Tibial nerve (tissue), 4 donors: ENCODE data around the gene RPTOR. TPM values are rescaled to one million over a fixed set of nuclear protein-coding genes. Genes with fewer than 3 reads are reported as not detected.

Source experiments
- DNase-seq, 2 donors: peaks; one replicate each; pipeline ENCODE4 v3.0.0-alpha.2; 2019; ENCODE audit warnings: low spot score in 2 of 2
- H3K27ac ChIP-seq, 4 donors: fragments of 200-600 bp; sonication (generic) in 3 of 4; one replicate each; pipeline ENCODE4 v1.5.1; 2017 to 2019; ENCODE audit warnings: mild to moderate bottlenecking in 1 of 4
- H3K27me3 ChIP-seq, 2 donors: fragments of 200-600 bp; sonication (generic) in 1 of 2; one replicate each; pipeline versions ENCODE4 v1.5.1 to v1.6.0; 2017 to 2019
- H3K36me3 ChIP-seq, 3 donors: fragments of 200-600 bp; sonication (generic); one replicate each; pipeline ENCODE4 v1.5.1; 2018 to 2019
- H3K4me1 ChIP-seq, 4 donors: fragments of 200-600 bp; sonication (generic) in 3 of 4; one replicate each; pipeline ENCODE4 v1.5.1; 2017 to 2019
- H3K4me3 ChIP-seq, 4 donors: fragments of 200-600 bp; sonication (generic) in 3 of 4; one replicate each; pipeline ENCODE4 v1.5.1; 2017 to 2019; ENCODE audit warnings: mild to moderate bottlenecking in 1 of 4, moderate library complexity in 1 of 4
- H3K9me3 ChIP-seq, 4 donors: fragments of 200-600 bp; sonication (generic) in 3 of 4; one replicate each; pipeline ENCODE4 v1.5.1; 2017 to 2019
- CTCF ChIP-seq, 5 experiments: fragments of 200-600 bp in 3 of 5; fragments of 450-650 bp in 2 of 5; sonication (generic) in 3 of 5; IDR thresholded peaks; one replicate each; pipeline ENCODE4 v1.5.1; 2016 to 2019; ENCODE audit warnings: antibody characterized with exemption in 5 of 5, mild to moderate bottlenecking in 3 of 5, moderate library complexity in 2 of 5
- EP300 ChIP-seq, 2 donors: sonication (generic); formaldehyde crosslinking; IDR thresholded peaks; one replicate each; pipeline ENCODE4 v1.6.1; 2017; ENCODE audit warnings: antibody characterized with exemption in 2 of 2, mild to moderate bottlenecking in 1 of 2
- POLR2A ChIP-seq, 2 donors: fragments of 450-650 bp; IDR thresholded peaks; one replicate each; pipeline ENCODE4 v1.6.1; 2017; ENCODE audit warnings: antibody characterized with exemption in 2 of 2, mild to moderate bottlenecking in 2 of 2, moderate library complexity in 2 of 2
- WGBS, 2 donors: methylation state at CpG; one replicate each; pipeline ENCODE4 v1.1.5; 2018; 5-methylcytosine and 5-hydroxymethylcytosine counted together
- total RNA-seq, 4 donors: library from RNA; depleted of rRNA; stranded (reverse); fragments of >200 nt; gene quantifications; one replicate each; pipeline ENCODE4 v1.1.0, GENCODE V29; 2016

The RPTOR gene
- total RNA-seq, 4 donors from 2014 or later: 34.7 to 56.4 (median 40.1) TPM

DNA sequence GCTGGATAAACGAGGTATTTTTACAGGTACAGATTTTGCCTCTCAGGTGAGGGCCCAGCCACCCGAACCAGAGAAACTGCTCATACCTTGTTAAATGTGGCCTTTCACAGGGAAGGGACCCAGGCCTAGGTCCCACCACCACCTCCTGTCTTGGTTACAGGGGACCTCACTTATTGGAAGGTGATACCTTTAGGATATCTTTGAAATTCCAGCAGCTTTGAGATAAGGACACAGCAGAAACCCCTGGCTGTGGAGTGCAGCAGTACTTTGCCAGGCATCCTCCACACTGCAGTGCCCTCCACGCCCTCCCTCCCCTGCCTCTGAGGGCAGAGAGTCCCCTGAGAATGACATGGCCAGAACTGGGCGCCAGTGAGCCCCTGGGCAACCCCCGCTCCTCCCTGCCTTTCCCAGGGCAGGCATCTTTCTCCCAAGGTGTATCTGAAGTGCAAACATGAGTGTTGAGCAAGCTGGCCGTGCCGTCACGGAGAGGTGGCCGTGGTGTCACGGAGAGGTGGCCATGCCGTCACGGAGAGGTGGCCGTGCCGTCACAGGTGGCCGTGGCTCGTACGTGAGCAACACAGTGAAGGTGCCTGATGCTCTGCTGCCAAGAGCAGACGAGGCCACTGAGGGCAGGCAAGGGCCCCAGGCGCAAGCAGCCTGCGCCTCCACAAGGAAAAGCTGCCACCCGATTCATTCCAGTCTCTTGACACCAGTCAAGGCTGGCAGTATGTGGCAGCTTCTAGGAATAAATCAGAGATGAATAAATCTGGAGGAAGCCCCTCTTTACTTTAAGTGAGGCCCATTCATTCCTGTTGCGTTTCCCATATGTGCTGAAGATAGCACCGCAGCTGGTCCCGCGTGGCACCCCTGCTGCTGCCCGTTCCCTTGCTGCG is 312.5 kb downstream of the RPTOR start:
- no peak for TF ChIP-seq CTCF (IDR thresholded peaks at IDR 0.05)
- Histone ChIP-seq H3K36me3 (peaks cover 0 to 44% (median 0%) of the 10 kb centered on the region in 3 donors), H3K27ac (no peak overlapping the region), H3K9me3 (no peaks in the 10 kb centered on the region), H3K4me3 (no peak overlapping the region), H3K4me1 (peaks cover 0 to 27% (median 17%) of the 10 kb centered on the region in 4 donors), H3K27me3 (no peaks in the 10 kb centered on the region)
- 93 to 96% methylated on average over 23 to 27 of the region's 27 CpGs for WGBS, 2 donors
- no peak for DNase-seq

DNA sequence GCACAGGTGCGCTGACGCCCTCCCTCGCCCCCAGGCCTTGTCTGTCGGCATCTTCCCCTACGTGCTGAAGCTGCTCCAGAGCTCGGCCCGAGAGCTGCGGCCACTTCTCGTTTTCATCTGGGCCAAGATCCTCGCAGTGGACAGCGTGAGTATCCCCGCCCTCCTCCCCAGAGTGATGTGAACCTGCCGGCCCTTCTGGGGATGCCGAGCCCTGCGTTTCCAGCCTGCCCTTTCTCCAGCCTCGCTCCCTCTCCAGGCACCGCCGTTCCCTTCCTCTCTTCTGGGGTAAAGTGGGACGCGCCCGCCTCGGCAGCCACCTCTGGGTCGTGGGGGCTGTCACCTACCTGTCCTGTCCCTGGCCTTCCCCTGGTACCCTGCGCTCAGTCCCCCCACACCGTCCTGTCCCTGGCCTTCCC is 313.1 kb downstream of the RPTOR start:
- Histone ChIP-seq H3K27me3 (no peaks in the 10 kb centered on the region), H3K4me3 (no peak overlapping the region), H3K4me1 (peaks cover 0 to 27% (median 17%) of the 10 kb centered on the region in 4 donors), H3K9me3 (no peaks in the 10 kb centered on the region), H3K27ac (no peak overlapping the region), H3K36me3 (peaks cover 0 to 42% (median 0%) of the 10 kb centered on the region in 3 donors)
- TF ChIP-seq POLR2A (IDR thresholded peaks at IDR 0.05) (no peak), EP300 (IDR thresholded peaks at IDR 0.05) (no peak), CTCF (IDR thresholded peaks at IDR 0.05) (no peak)
- DNase-seq: no peak
- WGBS, 2 donors: 95% methylated on average over 25 of the region's 25 CpGs

DNA sequence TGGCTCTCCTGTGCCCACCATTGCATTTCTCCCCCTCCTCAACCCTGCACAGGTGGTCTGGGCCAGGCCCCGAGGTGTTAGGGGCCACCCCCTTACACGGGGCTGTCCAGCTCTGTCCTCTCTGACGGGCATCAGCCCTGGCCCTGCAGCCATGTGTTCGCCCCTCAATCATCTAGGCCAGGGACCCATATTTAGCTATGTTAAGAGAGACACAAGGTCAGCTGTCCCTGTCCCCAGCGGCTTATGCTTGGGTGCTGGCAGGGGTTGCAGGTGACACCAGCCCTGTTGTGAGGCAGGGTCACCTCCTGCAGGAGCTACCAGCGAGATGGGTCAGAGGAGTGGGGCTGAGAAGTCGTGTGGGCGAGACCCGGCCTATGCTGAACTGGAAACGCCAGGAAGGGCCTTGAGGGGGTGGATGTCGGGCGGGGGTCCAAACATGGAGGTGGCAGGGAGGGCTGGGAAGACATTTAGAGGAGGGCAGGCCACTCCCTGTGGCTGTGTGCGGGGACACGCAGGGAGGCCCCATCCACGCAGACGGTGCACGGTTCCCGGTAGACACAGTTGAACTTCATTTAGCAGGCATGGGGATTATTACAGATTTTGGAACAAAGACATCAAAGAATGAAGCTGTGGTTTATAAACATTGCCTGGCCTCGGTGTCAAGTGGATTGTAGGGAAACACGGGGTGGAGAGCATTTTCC is 313.8 kb downstream of the RPTOR start:
- H3K27ac ChIP-seq: peak overlapping the region in 3 of 4 donors; percentile 29 to 79 (median 65)
- peaks cover 0 to 27% (median 17%) of the 10 kb centered on the region in 4 donors for H3K4me1 ChIP-seq

DNA sequence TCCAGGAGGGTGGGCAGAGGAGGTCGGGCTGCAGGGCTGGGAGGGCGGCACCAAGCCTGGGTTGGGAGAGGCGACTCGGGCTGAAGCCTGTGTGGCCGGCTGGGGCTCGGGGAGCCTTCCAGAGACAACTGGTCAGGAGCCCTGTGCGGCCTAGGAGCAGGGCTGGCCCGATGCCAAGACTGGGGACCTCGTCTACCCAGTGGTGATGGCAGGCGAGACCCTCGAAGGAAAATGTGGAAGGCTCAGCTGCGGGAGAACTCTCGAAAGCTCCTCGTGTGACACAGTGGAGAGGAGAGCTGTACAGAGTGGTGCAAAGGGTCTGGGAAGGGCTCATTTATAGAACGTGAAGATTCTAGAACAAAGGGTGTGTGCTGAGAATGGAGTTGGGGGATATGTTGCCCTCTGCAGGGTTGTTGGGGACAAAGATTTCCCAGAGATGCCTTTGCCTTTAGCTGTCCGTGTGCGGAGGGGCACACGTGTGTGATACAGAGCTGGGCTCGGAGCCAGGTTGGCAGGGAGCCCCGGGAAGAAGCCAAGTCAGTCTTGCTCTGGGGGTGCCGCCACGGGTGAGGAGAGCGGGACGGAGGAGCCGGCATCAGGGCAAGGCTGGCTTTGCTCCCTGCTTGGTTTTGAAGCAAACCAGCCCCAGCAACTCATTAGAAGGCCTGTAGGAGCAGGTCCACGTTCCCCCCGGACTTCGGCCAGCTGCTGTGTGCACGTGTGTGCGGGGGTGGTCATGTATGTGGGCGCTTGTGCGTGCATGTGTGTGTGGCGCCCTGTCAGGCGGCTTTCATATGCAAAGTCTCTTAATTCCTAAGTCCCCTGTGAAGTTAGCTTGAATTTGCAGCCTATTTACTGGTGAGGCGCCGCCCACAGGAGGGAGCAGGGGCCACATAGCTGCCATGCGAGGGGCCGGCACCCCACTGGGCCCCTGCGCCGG is 314.6 kb downstream of the RPTOR start:
- TF ChIP-seq CTCF (IDR thresholded peaks at IDR 0.05) (peak in 2 of 5 experiments; percentile 13 to 29), POLR2A (IDR thresholded peaks at IDR 0.05) (no peak), EP300 (IDR thresholded peaks at IDR 0.05) (peak in 1 of 2 donors; percentile 58)
- Histone ChIP-seq H3K27me3 (no peaks in the 10 kb centered on the region), H3K9me3 (no peaks in the 10 kb centered on the region), H3K27ac (peak overlapping the region; percentile 29 to 79 (median 60)), H3K4me3 (no peak overlapping the region), H3K36me3 (peaks cover 0 to 52% (median 0%) of the 10 kb centered on the region in 3 donors), H3K4me1 (peaks cover 0 to 27% (median 17%) of the 10 kb centered on the region in 4 donors)
- peak; percentile 58 to 67 for DNase-seq
- WGBS, 2 donors: 39 to 42% methylated on average over 32 to 39 of the region's 40 CpGs

More for the DNA sequence above, 313.8 kb downstream of the RPTOR start:
- Histone ChIP-seq H3K27me3 (no peaks in the 10 kb centered on the region), H3K36me3 (peaks cover 0 to 44% (median 0%) of the 10 kb centered on the region in 3 donors), H3K4me3 (no peak overlapping the region), H3K9me3 (no peaks in the 10 kb centered on the region)
- 57 to 66% methylated on average over 17 to 20 of the region's 20 CpGs for WGBS, 2 donors
- no peak for DNase-seq
- TF ChIP-seq POLR2A (IDR thresholded peaks at IDR 0.05) (no peak), EP300 (IDR thresholded peaks at IDR 0.05) (no peak), CTCF (IDR thresholded peaks at IDR 0.05) (no peak)
